ENCODE data around the gene CASQ2. TPM values are rescaled to one million over a fixed set of nuclear protein-coding genes. Genes with fewer than 3 reads are reported as not detected.

The CASQ2 gene
- total and polyA plus RNA-seq, 8 donors = 0.81 to 41.4 (median 7.9) TPM

DNA sequence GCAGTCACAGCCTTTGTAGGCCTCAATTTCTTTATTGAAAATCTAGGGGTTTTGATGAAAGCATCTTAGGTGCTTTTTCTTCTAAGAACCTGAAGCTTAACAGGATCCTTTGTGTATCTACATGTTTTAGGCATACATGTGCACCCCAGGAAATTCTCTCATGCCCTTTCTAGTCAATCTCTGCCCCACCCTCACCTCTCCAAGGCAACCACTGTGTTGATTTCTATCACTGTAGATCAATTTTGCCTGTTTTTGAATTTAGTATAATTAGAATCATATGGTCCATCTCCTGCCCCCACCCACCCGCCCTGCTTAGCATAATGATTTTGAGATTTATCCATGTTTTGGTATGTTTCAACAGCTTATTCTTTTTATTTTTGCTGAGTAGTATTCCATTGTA is 107.4 kb downstream of the CASQ2 start:
- DNase-seq = no peak
- intact Hi-C loops (cut with DNase I; ENCODE audit: low total_unique reads) = no loop called here
- TF ChIP-seq, protein P1, sequence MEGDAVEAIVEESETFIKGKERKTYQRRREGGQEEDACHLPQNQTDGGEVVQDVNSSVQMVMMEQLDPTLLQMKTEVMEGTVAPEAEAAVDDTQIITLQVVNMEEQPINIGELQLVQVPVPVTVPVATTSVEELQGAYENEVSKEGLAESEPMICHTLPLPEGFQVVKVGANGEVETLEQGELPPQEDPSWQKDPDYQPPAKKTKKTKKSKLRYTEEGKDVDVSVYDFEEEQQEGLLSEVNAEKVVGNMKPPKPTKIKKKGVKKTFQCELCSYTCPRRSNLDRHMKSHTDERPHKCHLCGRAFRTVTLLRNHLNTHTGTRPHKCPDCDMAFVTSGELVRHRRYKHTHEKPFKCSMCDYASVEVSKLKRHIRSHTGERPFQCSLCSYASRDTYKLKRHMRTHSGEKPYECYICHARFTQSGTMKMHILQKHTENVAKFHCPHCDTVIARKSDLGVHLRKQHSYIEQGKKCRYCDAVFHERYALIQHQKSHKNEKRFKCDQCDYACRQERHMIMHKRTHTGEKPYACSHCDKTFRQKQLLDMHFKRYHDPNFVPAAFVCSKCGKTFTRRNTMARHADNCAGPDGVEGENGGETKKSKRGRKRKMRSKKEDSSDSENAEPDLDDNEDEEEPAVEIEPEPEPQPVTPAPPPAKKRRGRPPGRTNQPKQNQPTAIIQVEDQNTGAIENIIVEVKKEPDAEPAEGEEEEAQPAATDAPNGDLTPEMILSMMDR (IDR thresholded peaks at IDR 0.05) = no peak
- TF ChIP-seq EP300 (IDR thresholded peaks at IDR 0.05) (no peak), POLR2A (IDR thresholded peaks at IDR 0.05) (no peak), POLR2AphosphoS5 (IDR thresholded peaks at IDR 0.05) (no peak)
- Histone ChIP-seq H3K36me3 (peaks cover 10 to 66% (median 60%) of the 10 kb centered on the region in 4 donors), H3K27ac (no peak overlapping the region), H3K4me1 (peaks cover under 1 to 29% (median 10%) of the 10 kb centered on the region in 4 donors), H3K9me3 (no peaks in the 10 kb centered on the region), H3K4me3 (no peak overlapping the region), H3K27me3 (no peaks in the 10 kb centered on the region)
- WGBS, 5 donors = 92 to 100% (median 100%) methylated on average over 1 of the region's 1 CpG

DNA sequence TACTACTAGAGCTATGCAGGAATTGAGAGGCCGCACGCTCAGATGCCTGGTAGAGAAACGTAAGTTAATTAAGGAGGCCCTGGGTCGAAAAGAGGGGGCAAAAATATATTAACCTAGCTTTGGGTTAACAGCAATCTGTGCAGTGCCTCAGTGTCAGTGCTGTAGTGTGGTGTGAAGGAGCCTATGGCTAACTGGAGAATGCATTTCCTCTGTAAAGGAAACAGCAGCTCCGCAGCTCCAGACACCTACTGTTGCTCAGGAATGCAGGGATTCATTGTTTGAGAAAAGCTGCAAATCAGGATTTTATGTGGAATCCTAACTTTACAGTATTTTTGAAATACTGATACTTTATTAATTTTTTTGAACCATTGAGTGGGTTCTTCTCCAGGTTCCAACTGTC is 108.4 kb downstream of the CASQ2 start:
- intact Hi-C loops (cut with DNase I; ENCODE audit: low total_unique reads) = no loop called here
- DNase-seq = no peak
- no peak for TF ChIP-seq EP300 (IDR thresholded peaks at IDR 0.05)
- no peak for TF ChIP-seq POLR2AphosphoS5 (IDR thresholded peaks at IDR 0.05)
- no peak for TF ChIP-seq POLR2A (IDR thresholded peaks at IDR 0.05)
- TF ChIP-seq, protein P1 (IDR thresholded peaks at IDR 0.05) = no peak
- Histone ChIP-seq H3K27me3 (no peaks in the 10 kb centered on the region), H3K4me3 (no peak overlapping the region), H3K9me3 (no peaks in the 10 kb centered on the region), H3K27ac (no peak overlapping the region), H3K36me3 (peaks cover 10 to 57% (median 54%) of the 10 kb centered on the region in 4 donors), H3K4me1 (peaks cover 10 to 28% (median 17%) of the 10 kb centered on the region in 4 donors)
- 88 to 97% (median 94%) methylated on average over 5 of the region's 5 CpGs for WGBS, 5 donors

DNA sequence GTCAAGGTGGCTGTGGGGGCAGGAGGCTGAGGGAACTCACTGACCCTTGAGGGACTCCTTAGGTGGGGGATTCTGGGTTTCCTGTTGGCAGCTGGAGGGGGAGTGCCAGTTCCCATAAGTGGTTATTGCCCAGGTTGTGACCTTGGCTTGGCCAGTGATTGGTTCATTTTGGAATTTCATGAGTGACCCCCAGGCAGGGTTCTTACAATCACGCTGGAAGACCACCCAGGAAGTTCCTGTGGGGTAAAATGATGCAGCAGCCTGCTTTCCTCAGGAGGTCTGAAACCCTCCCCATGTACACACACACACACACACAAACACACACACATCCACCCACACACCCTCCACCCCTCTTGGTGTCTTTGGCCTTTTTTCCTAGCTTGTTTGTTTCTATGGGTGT is 109.9 kb downstream of the CASQ2 start:
- Histone ChIP-seq H3K9me3 (no peaks in the 10 kb centered on the region), H3K27ac (no peak overlapping the region), H3K4me1 (peaks cover 15 to 34% (median 23%) of the 10 kb centered on the region in 4 donors), H3K4me3 (no peak overlapping the region), H3K36me3 (peaks cover 4 to 45% (median 40%) of the 10 kb centered on the region in 4 donors), H3K27me3 (no peaks in the 10 kb centered on the region)
- intact Hi-C loops (cut with DNase I; ENCODE audit: low total_unique reads) = no loop called here
- 65 to 79% (median 78%) methylated on average over 1 of the region's 1 CpG for WGBS, 5 donors
- DNase-seq = no peak
- TF ChIP-seq, protein P1 (IDR thresholded peaks at IDR 0.05) = no peak
- TF ChIP-seq POLR2AphosphoS5 (IDR thresholded peaks at IDR 0.05) (no peak), POLR2A (IDR thresholded peaks at IDR 0.05) (no peak), EP300 (IDR thresholded peaks at IDR 0.05) (no peak)

DNA sequence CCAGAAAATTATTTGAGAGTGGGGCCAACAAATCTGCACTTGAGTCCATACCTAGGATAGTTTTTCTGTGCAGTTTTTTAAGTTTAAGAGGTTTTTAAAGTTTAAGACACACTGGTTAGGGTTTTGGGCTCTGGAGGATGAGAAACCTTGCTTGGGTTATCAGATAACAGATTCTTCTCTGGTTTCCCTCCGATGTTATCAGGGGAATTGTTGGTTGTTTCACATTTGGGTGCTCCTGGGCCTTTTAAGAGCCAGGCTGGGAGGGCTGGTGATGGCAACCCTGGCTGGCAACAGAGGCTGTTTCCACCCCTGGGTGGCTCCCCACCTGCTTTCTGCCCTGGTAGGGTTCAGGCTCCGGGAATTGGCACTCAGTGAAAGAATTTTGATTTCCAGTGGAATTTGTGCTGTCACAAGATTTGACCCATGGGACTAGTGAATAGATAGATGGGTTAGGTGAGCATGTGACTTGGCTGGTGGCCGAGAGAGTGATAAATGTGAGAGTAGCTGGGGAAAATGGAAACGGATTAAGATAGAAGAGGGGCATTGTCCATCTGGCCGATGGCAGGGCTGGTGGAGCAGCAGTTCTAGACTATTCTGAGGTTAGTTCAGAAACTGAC is 111.9 kb downstream of the CASQ2 start:
- peaks cover 15 to 37% (median 23%) of the 10 kb centered on the region in 4 donors for H3K4me1 ChIP-seq
- no peak overlapping the region for H3K27ac ChIP-seq
- DNase-seq = no peak
- intact Hi-C loops (cut with DNase I; ENCODE audit: low total_unique reads) = no loop called here
- peaks cover 0 to 46% (median 44%) of the 10 kb centered on the region in 4 donors for H3K36me3 ChIP-seq
- H3K9me3 ChIP-seq = no peaks in the 10 kb centered on the region
- no peaks in the 10 kb centered on the region for H3K27me3 ChIP-seq
- WGBS, 5 donors = 55 to 72% (median 67%) methylated on average over 5 of the region's 5 CpGs
- TF ChIP-seq EP300 (IDR thresholded peaks at IDR 0.05) (no peak), POLR2A (IDR thresholded peaks at IDR 0.05) (no peak), POLR2AphosphoS5 (IDR thresholded peaks at IDR 0.05) (no peak)
- TF ChIP-seq, protein P1 (IDR thresholded peaks at IDR 0.05) = no peak
- H3K4me3 ChIP-seq = no peak overlapping the region
